Pancreas (tissue), 10 donors: Measurements from ENCODE around the gene MCM3AP. TPM values are rescaled to one million over a fixed set of nuclear protein-coding genes. Genes with fewer than 3 reads are reported as not detected.

ENCODE experiments used
- ATAC-seq, 4 donors: fragments of 200-7000 bp; cut with Tn5 transposase; one replicate each; pipeline versions ENCODE4 v1.8.0 to v1.9.1; 2020; ENCODE audit warnings: mild to moderate bottlenecking in 4 of 4, moderate library complexity in 4 of 4
- DNase-seq, 6 donors: peaks; one replicate each; pipeline ENCODE4 v3.0.0-alpha.2; 2020
- FAIRE-seq: peaks from 2 replicates; lab custom pipeline; 2012; peaks lifted over from hg19 to GRCh38; lab: Jason Lieb, UNC
- H3K27ac ChIP-seq, 4 donors: fragments of 200-600 bp; sonication (generic); 1 replicate in 3 of 4; 2 replicates in 1 of 4; pipeline versions ENCODE4 v1.5.0 to v1.8.0; 2020
- H3K27me3 ChIP-seq, 4 donors: fragments of 200-600 bp; one replicate each; pipeline ENCODE4 v1.8.0; 2021
- H3K36me3 ChIP-seq, 3 donors: fragments of 200-600 bp; sonication (generic) in 1 of 3; one replicate each; pipeline versions ENCODE4 v1.5.0 to v1.8.0; 2020 to 2021
- H3K4me1 ChIP-seq, 3 donors: fragments of 200-600 bp; one replicate each; pipeline ENCODE4 v1.8.0; 2021
- H3K4me3 ChIP-seq, 4 donors: fragments of 200-600 bp; sonication (generic) in 2 of 4; one replicate each; pipeline versions ENCODE4 v1.5.0 to v1.8.0; 2020 to 2021
- H3K9me3 ChIP-seq, 4 donors: fragments of 200-600 bp; one replicate each; pipeline ENCODE4 v1.8.0; 2021
- WGBS, 2 donors: extraction: QIAGEN DNeasy Blood & Tissue Kit; methylation state at CpG; one replicate each; pipeline ENCODE4 v1.1.7; 2013; 5-methylcytosine and 5-hydroxymethylcytosine counted together
- intact Hi-C, 3 donors: fragments of 100-400 bp; cut with DNase I; formaldehyde crosslinking; loops; one replicate each; pipeline versions ENCODE4 v1.11.1 to v1.14.2; 2022
- polyA plus RNA-seq, 2 donors: library from polyadenylated mRNA; stranded (reverse); fragments of 200-250 nt; gene quantifications; one replicate each; pipeline ENCODE4 v1.2.3, GENCODE V29; 2013
- total RNA-seq, 6 donors: library from RNA; stranded (reverse); fragmentation: NEBNext Ultra II Directional in 4 of 6; extraction: Animal tissue kit (Norgen Biotek cat#: 25700) in 4 of 6; gene quantifications; one replicate each; pipeline versions ENCODE4 v1.2.1 to v1.2.4, GENCODE V29; 2021 to 2023
- TF ChIP-seq, protein P1 (sequence below), 4 donors: fragments of 200-600 bp; sonication (generic) in 3 of 4; IDR thresholded peaks; one replicate each; pipeline versions ENCODE4 v1.5.0 to v1.8.0; 2021; ENCODE audit warnings: antibody characterized with exemption in 4 of 4
- donor health status: healthy with polysubstance abuse.
- donor health status: DM: no; HTN: no; CAD: no; lungs with moderate emphysema.
- donor health status: DM: no; HTN: no; CAD: no.
- donor health status: control.
- donor health status: control.
- donor health status: Bipolar disorder and iron deficiency.
- donor health status: DM: yes; HTN: yes; CAD: no.
- donor health status: DM: no; HTN: no; CAD: no.
- donor health status: DM: no; HTN: no; CAD: no.
- donor health status: DM: yes; HTN: yes; CAD: no.

Gene MCM3AP
- total and polyA plus RNA-seq, 8 donors: 30.6 to 59.4 (median 38.0) TPM

- intact Hi-C loops: no loop called here
- no peak for DNase-seq
- Histone ChIP-seq H3K4me3 (no peak overlapping the region), H3K36me3 (peaks cover 0 to 39% (median 12%) of the 10 kb centered on the region in 3 donors), H3K27me3 (no peaks in the 10 kb centered on the region), H3K9me3 (no peaks in the 10 kb centered on the region), H3K4me1 (no peaks in the 10 kb centered on the region), H3K27ac (no peak overlapping the region)
- ATAC-seq: no peak
- TF ChIP-seq, protein P1, sequence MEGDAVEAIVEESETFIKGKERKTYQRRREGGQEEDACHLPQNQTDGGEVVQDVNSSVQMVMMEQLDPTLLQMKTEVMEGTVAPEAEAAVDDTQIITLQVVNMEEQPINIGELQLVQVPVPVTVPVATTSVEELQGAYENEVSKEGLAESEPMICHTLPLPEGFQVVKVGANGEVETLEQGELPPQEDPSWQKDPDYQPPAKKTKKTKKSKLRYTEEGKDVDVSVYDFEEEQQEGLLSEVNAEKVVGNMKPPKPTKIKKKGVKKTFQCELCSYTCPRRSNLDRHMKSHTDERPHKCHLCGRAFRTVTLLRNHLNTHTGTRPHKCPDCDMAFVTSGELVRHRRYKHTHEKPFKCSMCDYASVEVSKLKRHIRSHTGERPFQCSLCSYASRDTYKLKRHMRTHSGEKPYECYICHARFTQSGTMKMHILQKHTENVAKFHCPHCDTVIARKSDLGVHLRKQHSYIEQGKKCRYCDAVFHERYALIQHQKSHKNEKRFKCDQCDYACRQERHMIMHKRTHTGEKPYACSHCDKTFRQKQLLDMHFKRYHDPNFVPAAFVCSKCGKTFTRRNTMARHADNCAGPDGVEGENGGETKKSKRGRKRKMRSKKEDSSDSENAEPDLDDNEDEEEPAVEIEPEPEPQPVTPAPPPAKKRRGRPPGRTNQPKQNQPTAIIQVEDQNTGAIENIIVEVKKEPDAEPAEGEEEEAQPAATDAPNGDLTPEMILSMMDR (IDR thresholded peaks at IDR 0.05): no peak
- FAIRE-seq: no peak
- 87 to 92% methylated on average over 5 of the region's 5 CpGs for WGBS, 2 donors
These were observed 47.9 kb downstream of the MCM3AP start for GRCh38 chr21:46237474-46237873.

- 54 to 74% methylated on average over 5 of the region's 5 CpGs for WGBS, 2 donors
- no peak for ATAC-seq
These were observed 50.9 kb downstream of the MCM3AP start for GRCh38 chr21:46234436-46234950.

GRCh38 chr21:46229923-46230260, 55.5 kb downstream of the MCM3AP start:
- H3K4me1 ChIP-seq: peaks cover 6 to 17% (median 7%) of the 10 kb centered on the region in 3 donors
- FAIRE-seq (no peak), ATAC-seq (no peak), DNase-seq (no peak)
- 88% methylated on average over 6 of the region's 6 CpGs for WGBS, 2 donors
- peaks cover 0 to 4% (median 4%) of the 10 kb centered on the region in 3 donors for H3K36me3 ChIP-seq
- TF ChIP-seq, protein P1 (IDR thresholded peaks at IDR 0.05): no peak
- H3K4me3 ChIP-seq: peak overlapping the region in 2 of 4 donors; percentile 73 to 96
- no peaks in the 10 kb centered on the region for H3K9me3 ChIP-seq
- intact Hi-C loops: no loop called here
- H3K27me3 ChIP-seq: no peaks in the 10 kb centered on the region
- peak overlapping the region in 1 of 4 donors; percentile 29 for H3K27ac ChIP-seq

More at GRCh38 chr21:46234436-46234950, 50.9 kb downstream of the MCM3AP start:
- H3K9me3 ChIP-seq: no peaks in the 10 kb centered on the region
- DNase-seq (no peak), FAIRE-seq (no peak)
- TF ChIP-seq, protein P1 (IDR thresholded peaks at IDR 0.05): no peak
- H3K4me3 ChIP-seq: no peak overlapping the region
- H3K27ac ChIP-seq: no peak overlapping the region
- intact Hi-C loops: no loop called here
- H3K36me3 ChIP-seq: peaks cover 0 to 20% (median 9%) of the 10 kb centered on the region in 3 donors
- no peaks in the 10 kb centered on the region for H3K27me3 ChIP-seq
- H3K4me1 ChIP-seq: no peaks in the 10 kb centered on the region

DNA sequence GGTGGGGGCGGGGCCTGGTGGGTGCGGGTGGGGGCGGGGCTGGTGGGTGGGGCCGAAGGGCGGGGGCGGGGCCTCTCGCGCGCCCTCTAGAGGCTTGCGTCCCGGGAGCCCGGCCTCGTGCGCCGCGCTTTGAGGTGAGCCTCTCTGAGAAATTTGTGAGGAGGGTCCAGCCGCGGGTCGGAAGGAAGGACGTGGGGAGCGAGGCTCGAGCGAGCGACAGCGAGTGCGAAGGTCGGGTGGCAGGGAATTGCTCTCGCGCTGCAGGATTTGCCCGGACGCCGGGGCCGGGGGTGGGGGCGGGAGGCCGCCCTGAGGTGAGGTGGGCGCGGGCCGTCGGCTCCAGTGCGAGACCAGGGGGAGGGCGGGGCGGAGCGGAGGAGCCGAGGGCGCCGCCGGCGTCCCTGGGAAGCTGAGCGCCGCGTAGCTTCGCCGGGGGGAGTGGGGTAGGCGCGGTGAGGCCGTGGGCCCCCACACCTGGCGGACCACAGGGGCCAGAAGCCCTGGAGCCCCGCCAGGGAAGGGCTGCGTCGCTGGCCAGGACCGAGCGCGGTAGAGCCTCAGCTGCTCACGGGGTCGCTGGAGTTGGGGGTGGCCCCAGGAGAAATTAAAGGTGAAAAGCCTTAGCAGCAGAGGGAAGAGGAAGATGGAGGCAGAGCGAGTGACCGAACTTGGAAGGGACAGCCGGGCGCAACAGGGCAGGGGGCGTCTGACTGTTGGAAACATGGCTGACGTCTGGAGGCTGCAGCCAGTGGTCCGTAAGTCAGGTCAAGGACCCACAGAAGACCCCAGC, 56.1 kb downstream of the MCM3AP start:
- peak overlapping the region; percentile 47 to 96 (median 64) for H3K4me3 ChIP-seq
- 4 to 5% methylated on average over 47 to 69 of the region's 72 CpGs for WGBS, 2 donors
- ATAC-seq (peak; percentile 47 to 65 (median 58)), FAIRE-seq (no peak), DNase-seq (peak; percentile 31 to 89 (median 68))
- intact Hi-C loops: no loop called here
- H3K9me3 ChIP-seq: no peaks in the 10 kb centered on the region
- H3K27ac ChIP-seq: peak overlapping the region in 1 of 4 donors; percentile 29
- H3K4me1 ChIP-seq: peaks cover 6 to 17% (median 7%) of the 10 kb centered on the region in 3 donors
- H3K27me3 ChIP-seq: no peaks in the 10 kb centered on the region
- no peaks in the 10 kb centered on the region for H3K36me3 ChIP-seq
- TF ChIP-seq, protein P1 (IDR thresholded peaks at IDR 0.05): peak; percentile 14 to 34 (median 30)
